WI38 (cell line): ENCODE measurements around the gene NPHP4.

Experiments
- H3K4me3 ChIP-seq: 2 replicates; pipeline ENCODE4 v1.5.1; 2011; ENCODE audit warnings: low read depth, mild to moderate bottlenecking, control low read depth, low read length
- TF ChIP-seq, protein P1 (sequence below): IDR thresholded peaks from 2 replicates; pipeline ENCODE4 v1.5.1; 2012; ENCODE audit warnings: low read depth, mild to moderate bottlenecking, control low read depth, low read length

NPHP4 gene

GRCh38 chr1:5876094-5876650 lies 116.1 kb downstream of the NPHP4 start:
- no peak overlapping the region for H3K4me3 ChIP-seq
- TF ChIP-seq, protein P1, sequence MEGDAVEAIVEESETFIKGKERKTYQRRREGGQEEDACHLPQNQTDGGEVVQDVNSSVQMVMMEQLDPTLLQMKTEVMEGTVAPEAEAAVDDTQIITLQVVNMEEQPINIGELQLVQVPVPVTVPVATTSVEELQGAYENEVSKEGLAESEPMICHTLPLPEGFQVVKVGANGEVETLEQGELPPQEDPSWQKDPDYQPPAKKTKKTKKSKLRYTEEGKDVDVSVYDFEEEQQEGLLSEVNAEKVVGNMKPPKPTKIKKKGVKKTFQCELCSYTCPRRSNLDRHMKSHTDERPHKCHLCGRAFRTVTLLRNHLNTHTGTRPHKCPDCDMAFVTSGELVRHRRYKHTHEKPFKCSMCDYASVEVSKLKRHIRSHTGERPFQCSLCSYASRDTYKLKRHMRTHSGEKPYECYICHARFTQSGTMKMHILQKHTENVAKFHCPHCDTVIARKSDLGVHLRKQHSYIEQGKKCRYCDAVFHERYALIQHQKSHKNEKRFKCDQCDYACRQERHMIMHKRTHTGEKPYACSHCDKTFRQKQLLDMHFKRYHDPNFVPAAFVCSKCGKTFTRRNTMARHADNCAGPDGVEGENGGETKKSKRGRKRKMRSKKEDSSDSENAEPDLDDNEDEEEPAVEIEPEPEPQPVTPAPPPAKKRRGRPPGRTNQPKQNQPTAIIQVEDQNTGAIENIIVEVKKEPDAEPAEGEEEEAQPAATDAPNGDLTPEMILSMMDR: no peak

GRCh38 chr1:5875345-5875910 lies 116.8 kb downstream of the NPHP4 start:
- TF ChIP-seq, protein P1: no peak
- no peak overlapping the region for H3K4me3 ChIP-seq

GRCh38 chr1:5874416-5875110 lies 117.7 kb downstream of the NPHP4 start:
- no peak overlapping the region for H3K4me3 ChIP-seq
- TF ChIP-seq, protein P1: no peak

- no peak overlapping the region for H3K4me3 ChIP-seq
- TF ChIP-seq, protein P1: no peak
Measured at GRCh38 chr1:5873556-5873955, 118.7 kb downstream of the NPHP4 start.

DNA sequence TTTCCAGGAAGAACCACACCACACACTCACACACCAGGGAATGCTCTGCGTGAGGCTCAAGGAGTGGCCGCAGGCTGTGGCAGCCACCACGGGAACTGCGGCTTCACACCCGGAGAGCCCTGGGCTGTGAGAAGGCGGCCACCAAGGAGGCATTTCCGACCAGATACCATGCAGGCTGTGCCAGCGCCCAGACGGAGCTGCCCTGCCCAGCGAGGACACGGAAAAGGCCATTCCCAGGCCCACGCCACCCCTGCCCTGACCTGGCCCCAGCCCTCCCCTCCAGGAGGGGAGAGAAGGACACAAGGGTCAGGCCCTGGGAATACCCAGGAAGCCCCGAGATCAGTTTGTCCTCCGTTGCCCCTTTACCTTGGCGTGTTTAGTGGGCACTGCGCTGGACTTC lies 119.3 kb downstream of the NPHP4 start:
- TF ChIP-seq, protein P1: no peak

DNA sequence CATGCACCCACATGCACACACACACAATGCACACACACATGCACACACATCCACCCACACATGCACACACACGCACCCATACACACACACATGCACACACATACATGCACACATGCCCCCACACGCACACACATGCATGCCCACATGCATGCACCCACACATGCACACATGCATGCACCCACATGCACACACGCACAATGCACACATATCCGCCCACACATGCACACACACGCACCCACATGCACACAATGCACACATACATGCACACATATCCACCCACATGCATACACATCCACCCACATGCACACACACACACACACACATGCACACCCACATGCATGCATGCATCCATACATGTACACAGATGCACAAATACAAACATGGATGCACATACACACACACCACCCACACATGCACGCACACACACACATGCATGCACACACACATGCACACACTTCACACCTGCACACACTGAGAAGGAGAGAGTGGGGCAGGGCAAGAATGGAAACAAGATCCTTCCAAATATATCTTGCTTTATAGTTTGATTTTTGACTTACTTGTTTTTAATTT lies 123.2 kb downstream of the NPHP4 start:
- TF ChIP-seq, protein P1: no peak
- H3K4me3 ChIP-seq: no peak overlapping the region

More for the DNA sequence above, 119.3 kb downstream of the NPHP4 start:
- H3K4me3 ChIP-seq: no peak overlapping the region

GRCh38 chr1:5865774-5866173 lies 126.5 kb downstream of the NPHP4 start:
- H3K4me3 ChIP-seq: no peak overlapping the region
- TF ChIP-seq, protein P1: no peak
